CD4-positive, alpha-beta T cell (primary cell): ENCODE data around the gene SSH3. TPM values are rescaled to one million over a fixed set of nuclear protein-coding genes. Genes with fewer than 3 reads are reported as not detected.

ENCODE experiments used
- ATAC-seq: fragments of 200-7000 bp; cut with Tn5 transposase; one replicate; pipeline ENCODE4 v1.10.0; 2022; ENCODE audit warnings: mild to moderate bottlenecking; ENCODE audit not compliant: poor library complexity
- CTCF ChIA-PET: fragments of 350-600 bp; sonication (Branson Sonifier 250); formaldehyde crosslinking; loops from one replicate; lab custom pipeline; 2021; ENCODE audit warnings: antibody characterized with exemption, inconsistent platforms; lab: Charles Lee
- POLR2A ChIA-PET: fragments of 350-600 bp; sonication (Branson Sonifier 250); formaldehyde crosslinking; loops from one replicate; lab custom pipeline; 2021; ENCODE audit warnings: antibody characterized with exemption, inconsistent platforms; lab: Charles Lee
- DNase-seq, 14 experiments: peaks; one replicate each; pipeline ENCODE4 v3.0.0-alpha.2; 2013 to 2020; ENCODE audit warnings: mixed read lengths in 2 of 14
- H3K27ac ChIP-seq, 2 donors: one replicate each; pipeline versions ENCODE4 v1.5.1 to v1.7.0; 2013; ENCODE audit warnings: low read length in 2 of 2, low read depth in 1 of 2, mild to moderate bottlenecking in 1 of 2
- H3K27me3 ChIP-seq, 2 experiments: 1 replicate in 1 of 2; 2 replicates in 1 of 2; pipeline versions ENCODE4 v1.6.1 to v1.7.0; 2013; ENCODE audit warnings: low read length in 2 of 2, control low read depth in 1 of 2, mild to moderate bottlenecking in 1 of 2, moderate library complexity in 1 of 2; ENCODE audit not compliant: insufficient read depth in 2 of 2, control insufficient read depth in 1 of 2
- H3K36me3 ChIP-seq: one replicate; pipeline ENCODE4 v1.6.1; 2013; ENCODE audit warnings: low read length, control low read depth; ENCODE audit not compliant: insufficient read depth
- H3K4me1 ChIP-seq: one replicate; pipeline ENCODE4 v1.6.1; 2013; ENCODE audit warnings: low read length, control low read depth; ENCODE audit not compliant: insufficient read depth
- H3K4me3 ChIP-seq: one replicate; pipeline ENCODE4 v1.5.1; 2013; ENCODE audit warnings: mild to moderate bottlenecking, low read length, moderate library complexity
- H3K9me3 ChIP-seq, 2 experiments: 1 replicate in 1 of 2; 2 replicates in 1 of 2; pipeline versions ENCODE4 v1.6.1 to v1.7.0; 2013; ENCODE audit warnings: low read length in 2 of 2, mild to moderate bottlenecking in 2 of 2, control low read depth in 1 of 2, moderate library complexity in 1 of 2; ENCODE audit not compliant: control insufficient read depth in 1 of 2, insufficient read depth in 1 of 2
- H3K27ac Mint-ChIP-seq: one replicate; pipeline ENCODE4 v1.8.0; 2020; ENCODE audit warnings: mixed read lengths
- H3K27me3 Mint-ChIP-seq: one replicate; pipeline ENCODE4 v1.8.0; 2021; ENCODE audit warnings: mixed read lengths
- H3K36me3 Mint-ChIP-seq: one replicate; pipeline ENCODE4 v1.8.0; 2021; ENCODE audit warnings: low read depth, mixed read lengths
- H3K4me1 Mint-ChIP-seq: one replicate; pipeline ENCODE4 v1.8.0; 2021; ENCODE audit warnings: low read depth, mixed read lengths
- H3K4me3 Mint-ChIP-seq: one replicate; pipeline ENCODE4 v1.8.0; 2020; ENCODE audit warnings: mild to moderate bottlenecking, mixed read lengths
- H3K9me3 Mint-ChIP-seq: one replicate; pipeline ENCODE4 v1.8.0; 2020; ENCODE audit warnings: mixed read lengths
- intact Hi-C, 2 experiments: fragments of 100-400 bp; cut with DNase I in 1 of 2; cut with micrococcal nuclease in 1 of 2; formaldehyde crosslinking; loops; one replicate each; pipeline versions ENCODE4 v1.15.1 to v1.9.0; 2023 to 2025; cut with DNase I, micrococcal nuclease
- total RNA-seq, 174 experiments: library from RNA in 2 of 174; stranded (reverse) in 2 of 174; gene quantifications; one replicate each; pipeline ENCODE4 v1.2.3 and lab custom pipeline; 2021 to 2026
- TF ChIP-seq, protein P1 (sequence below): fragments of 200-600 bp; IDR thresholded peaks from one replicate; pipeline ENCODE4 v1.8.0; 2022; ENCODE audit warnings: antibody characterized with exemption, mild to moderate bottlenecking

SSH3 gene
- total RNA-seq, 2 experiments from 2014 or later = 8.5 to 8.8 TPM

DNA sequence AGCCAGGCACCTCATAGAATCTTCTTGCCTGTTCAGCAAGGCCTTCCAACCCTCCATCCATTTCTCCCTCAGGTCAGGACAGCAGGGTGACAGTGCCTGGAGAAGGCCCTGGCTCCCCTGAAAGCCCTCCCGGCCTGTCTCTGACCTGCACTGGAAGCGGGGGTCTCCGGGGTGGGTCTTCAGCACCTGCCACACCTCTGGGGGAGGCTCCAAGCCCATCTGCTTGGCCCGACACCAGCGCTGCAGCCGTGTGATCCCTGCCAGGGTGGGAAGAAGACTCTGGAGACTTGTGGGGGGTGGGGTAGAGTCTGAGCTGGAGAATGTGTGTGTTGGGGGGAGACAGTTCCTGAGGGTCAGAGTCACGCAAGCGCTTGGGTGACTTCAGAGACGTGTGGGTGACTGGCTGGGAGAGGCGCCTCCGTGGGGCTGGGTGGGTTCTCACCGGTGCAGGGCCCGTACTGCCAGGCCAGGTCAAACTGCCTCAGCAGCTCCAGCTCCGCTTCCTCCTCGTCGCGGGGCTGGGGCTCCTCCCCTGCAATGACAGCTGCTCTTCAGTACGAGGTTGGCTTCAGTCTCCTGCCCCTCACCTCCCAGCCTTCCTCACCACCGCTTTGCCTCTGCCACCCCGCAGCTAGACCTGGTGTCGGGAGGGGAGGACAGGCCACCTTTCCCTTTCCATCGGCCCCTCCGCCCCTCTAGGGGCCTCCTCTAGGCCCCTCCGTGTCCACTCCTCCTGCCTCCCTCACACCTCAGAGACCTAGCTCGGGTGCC is 49.4 kb downstream of the SSH3 start:
- DNase-seq (peak in 7 of 14 experiments; percentile 52 to 86 (median 67)), ATAC-seq (peak; percentile 60)
- Mint-ChIP-seq H3K4me3 (peak overlapping the region; percentile 98), H3K27me3 (no peaks in the 10 kb centered on the region), H3K36me3 (peaks cover 14% of the 10 kb centered on the region), H3K9me3 (no peaks in the 10 kb centered on the region), H3K27ac (peak overlapping the region; percentile 99), H3K4me1 (peaks cover 61% of the 10 kb centered on the region)
- Histone ChIP-seq H3K36me3 (peaks cover 5% of the 10 kb centered on the region), H3K4me3 (peak overlapping the region; percentile 78), H3K9me3 (no peaks in the 10 kb centered on the region), H3K27me3 (no peaks in the 10 kb centered on the region), H3K4me1 (peaks cover 67% of the 10 kb centered on the region), H3K27ac (peak overlapping the region; percentile 94 to 100)
- CTCF ChIA-PET = interaction anchor here (0.6 to 10.0 kb wide), 12 partner anchors 10 to 154 kb away, joined by 3 to 241 read pairs (median 5); partner anchors contain the start of gene CLCF1
- POLR2A ChIA-PET = interaction anchor here (0.8 to 4.7 kb wide), 43 partner anchors 8 to 277 kb away, joined by 3 to 81 read pairs (median 6); partner anchors contain the start of genes AIP, ANKRD13D, CLCF1 and GRK2
- TF ChIP-seq, protein P1, sequence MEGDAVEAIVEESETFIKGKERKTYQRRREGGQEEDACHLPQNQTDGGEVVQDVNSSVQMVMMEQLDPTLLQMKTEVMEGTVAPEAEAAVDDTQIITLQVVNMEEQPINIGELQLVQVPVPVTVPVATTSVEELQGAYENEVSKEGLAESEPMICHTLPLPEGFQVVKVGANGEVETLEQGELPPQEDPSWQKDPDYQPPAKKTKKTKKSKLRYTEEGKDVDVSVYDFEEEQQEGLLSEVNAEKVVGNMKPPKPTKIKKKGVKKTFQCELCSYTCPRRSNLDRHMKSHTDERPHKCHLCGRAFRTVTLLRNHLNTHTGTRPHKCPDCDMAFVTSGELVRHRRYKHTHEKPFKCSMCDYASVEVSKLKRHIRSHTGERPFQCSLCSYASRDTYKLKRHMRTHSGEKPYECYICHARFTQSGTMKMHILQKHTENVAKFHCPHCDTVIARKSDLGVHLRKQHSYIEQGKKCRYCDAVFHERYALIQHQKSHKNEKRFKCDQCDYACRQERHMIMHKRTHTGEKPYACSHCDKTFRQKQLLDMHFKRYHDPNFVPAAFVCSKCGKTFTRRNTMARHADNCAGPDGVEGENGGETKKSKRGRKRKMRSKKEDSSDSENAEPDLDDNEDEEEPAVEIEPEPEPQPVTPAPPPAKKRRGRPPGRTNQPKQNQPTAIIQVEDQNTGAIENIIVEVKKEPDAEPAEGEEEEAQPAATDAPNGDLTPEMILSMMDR = no peak
- intact Hi-C loops = loop anchor here (1.0 to 10.0 kb wide), 7 partner anchors 21 to 398 kb away; partner anchors contain the start of genes ACY3 (in 1 of the 2), CDK2AP2 (in 1 of the 2), CLCF1 (in 1 of the 2) and NDUFV1 (in 1 of the 2)

- DNase-seq (peak; percentile 90 to 98 (median 96)), ATAC-seq (peak; percentile 84)
- H3K4me3 ChIP-seq = peak within 1 kb of the TSS; percentile 78
- peak within 1 kb of the TSS; percentile 94 to 100 for H3K27ac ChIP-seq
- ChIA-PET POLR2A (interaction anchor here (0.8 to 4.7 kb wide), 44 partner anchors 9 to 276 kb away, joined by 3 to 81 read pairs (median 6); partner anchors contain the start of genes AIP, ANKRD13D, CLCF1 and GRK2), CTCF (interaction anchor here (0.6 to 10.0 kb wide), 14 partner anchors 17 to 272 kb away, joined by 3 to 241 read pairs (median 4); partner anchors contain the start of gene CLCF1)
- no peaks in the 10 kb centered on the region for H3K27me3 ChIP-seq
- H3K36me3 ChIP-seq = peaks cover 5% of the 10 kb centered on the region
- Mint-ChIP-seq H3K4me3 (peak within 1 kb of the TSS; percentile 98), H3K9me3 (no peaks in the 10 kb centered on the region), H3K4me1 (peaks cover 59% of the 10 kb centered on the region), H3K27ac (peak within 1 kb of the TSS; percentile 99), H3K27me3 (no peaks in the 10 kb centered on the region), H3K36me3 (peaks cover 14% of the 10 kb centered on the region)
- H3K4me1 ChIP-seq = peaks cover 67% of the 10 kb centered on the region
- no peaks in the 10 kb centered on the region for H3K9me3 ChIP-seq
- TF ChIP-seq, protein P1 = no peak
- intact Hi-C loops = loop anchor here (1.0 to 10.0 kb wide), 7 partner anchors 20 to 399 kb away; partner anchors contain the start of genes ACY3 (in 1 of the 2), CDK2AP2 (in 1 of the 2), CLCF1 (in 1 of the 2) and NDUFV1 (in 1 of the 2)
These were observed 50.2 kb downstream of the SSH3 start, which contains the start of gene POLD4 for GRCh38 chr11:67353317-67354074. TSS of gene POLD4 (minus strand) at chr11:67353546. CDS start at chr11:67353399, 147 bp downstream.
